DND-41 (cell line): ENCODE measurements around the gene TRAM2.

ENCODE experiments used
- ATAC-seq: fragments of 200-7000 bp; cut with Tn5 transposase; 3 replicates; pipeline ENCODE4 v1.9.1; 2021; ENCODE audit warnings: low read depth; ENCODE audit not compliant: insufficient read depth
- DNase-seq: peaks from one replicate; pipeline ENCODE4 v3.0.0-alpha.2; 2020
- H2AFZ ChIP-seq: 2 replicates; pipeline ENCODE4 v1.6.0; 2012; ENCODE audit warnings: low read depth, low read length
- H3K27ac ChIP-seq: 2 replicates; pipeline ENCODE4 v1.5.1; 2012; ENCODE audit warnings: low read length, inconsistent platforms
- H3K27me3 ChIP-seq: fragments of 200-600 bp; sonication (generic); 2 replicates; pipeline ENCODE4 v1.6.0; 2012; ENCODE audit warnings: low read length, mild to moderate bottlenecking, inconsistent platforms; ENCODE audit not compliant: insufficient read depth, poor library complexity
- H3K36me3 ChIP-seq: 2 replicates; pipeline ENCODE4 v1.5.1; 2012; ENCODE audit warnings: low read length, inconsistent platforms; ENCODE audit not compliant: insufficient read depth
- H3K4me1 ChIP-seq: 2 replicates; pipeline ENCODE4 v1.5.1; 2012; ENCODE audit warnings: mild to moderate bottlenecking, low read length; ENCODE audit not compliant: insufficient read depth
- H3K4me2 ChIP-seq: 2 replicates; pipeline ENCODE4 v1.6.0; 2012; ENCODE audit warnings: mild to moderate bottlenecking, moderate library complexity, low read length, inconsistent platforms; ENCODE audit not compliant: insufficient read depth
- H3K4me3 ChIP-seq, 2 experiments: fragments of 200-600 bp in 1 of 2; shearing (Covaris generic) in 1 of 2; 2 replicates each; pipeline ENCODE4 v1.5.1; 2012 to 2016; ENCODE audit warnings: inconsistent platforms in 2 of 2, low read length in 2 of 2, mild to moderate bottlenecking in 2 of 2, low read depth in 1 of 2, moderate library complexity in 1 of 2
- H3K79me2 ChIP-seq: 2 replicates; pipeline ENCODE4 v1.6.0; 2012; ENCODE audit warnings: low read length, inconsistent platforms; ENCODE audit not compliant: insufficient read depth
- H3K9ac ChIP-seq: 2 replicates; pipeline ENCODE4 v1.6.0; 2012; ENCODE audit warnings: low read depth, mild to moderate bottlenecking, inconsistent platforms, low read length, moderate library complexity
- H3K9me3 ChIP-seq: 2 replicates; pipeline ENCODE4 v1.5.1; 2012; ENCODE audit warnings: low read length, moderate library complexity, mild to moderate bottlenecking, inconsistent platforms; ENCODE audit not compliant: insufficient read depth, severe bottlenecking
- H4K20me1 ChIP-seq: 2 replicates; pipeline ENCODE4 v1.6.0; 2012; ENCODE audit warnings: low read length; ENCODE audit not compliant: insufficient read depth
- CTCF ChIP-seq: IDR thresholded peaks from 2 replicates; pipeline ENCODE4 v1.5.1; 2012; ENCODE audit warnings: borderline replicate concordance, low read length, moderate library complexity, mild to moderate bottlenecking; ENCODE audit not compliant: poor library complexity, severe bottlenecking; ENCODE audit errors: extremely low read depth
- EZH2 ChIP-seq: IDR thresholded peaks from 3 replicates; pipeline ENCODE4 v1.6.1; 2012; ENCODE audit warnings: borderline replicate concordance, low read depth, mild to moderate bottlenecking, moderate library complexity, low read length, inconsistent platforms; ENCODE audit not compliant: severe bottlenecking

Gene TRAM2

GRCh38 chr6:52457096-52457495 is 119.8 kb downstream of the TRAM2 start:
- Histone ChIP-seq H4K20me1 (no peaks in the 10 kb centered on the region), H3K4me2 (no peak overlapping the region), H3K9ac (no peak overlapping the region), H3K36me3 (no peaks in the 10 kb centered on the region; the same call in 1 of the 2 replicates), H3K27me3 (no peaks in the 10 kb centered on the region), H2AFZ (no peak overlapping the region), H3K4me3 (no peak overlapping the region), H3K9me3 (no peaks in the 10 kb centered on the region), H3K79me2 (no peaks in the 10 kb centered on the region), H3K4me1 (no peaks in the 10 kb centered on the region), H3K27ac (no peak overlapping the region)
- ATAC-seq = no peak
- no peak for TF ChIP-seq CTCF
- no peak for TF ChIP-seq EZH2
- DNase-seq = no peak

- no peak for ATAC-seq
- no peaks in the 10 kb centered on the region for H3K79me2 ChIP-seq
- no peak for DNase-seq
- no peaks in the 10 kb centered on the region for H3K27me3 ChIP-seq
- no peaks in the 10 kb centered on the region for H4K20me1 ChIP-seq
- no peak for TF ChIP-seq EZH2
- TF ChIP-seq CTCF = no peak
- no peak overlapping the region for H3K4me2 ChIP-seq
- no peak overlapping the region for H3K9ac ChIP-seq
- H3K4me1 ChIP-seq = no peaks in the 10 kb centered on the region
- H3K27ac ChIP-seq = no peak overlapping the region
- H3K9me3 ChIP-seq = peaks cover 9% of the 10 kb centered on the region
- no peak overlapping the region for H3K4me3 ChIP-seq
- no peak overlapping the region for H2AFZ ChIP-seq
- no peaks in the 10 kb centered on the region; the same call in 1 of the 2 replicates for H3K36me3 ChIP-seq
Observed at GRCh38 chr6:52454556-52454955, 122.3 kb downstream of the TRAM2 start.
